HG02588 (cell line): ENCODE measurements around the gene SLC66A2.
"Not testable (repeated sequence)": the region's sequence is repeated elsewhere in the genome, so short reads cannot be mapped to it uniquely, and the experiment has no call there.

Experiments used
- ATAC-seq: cut with Tn5 transposase; IDR thresholded peaks from one replicate; pipeline ENCODE4 v1.9.1; 2021; ENCODE audit warnings: mild to moderate bottlenecking, moderate library complexity; ENCODE audit not compliant: unreplicated experiment

SLC66A2 gene

GRCh38 chr18:79869591-79870300 is 81.7 kb downstream of the SLC66A2 start:
- no peak for ATAC-seq

- ATAC-seq = no peak
Measured at GRCh38 chr18:79868811-79869541, 82.5 kb downstream of the SLC66A2 start.

- no peak for ATAC-seq
Measured at GRCh38 chr18:79868168-79868784, 83.2 kb downstream of the SLC66A2 start.

GRCh38 chr18:79867666-79868065 is 83.8 kb downstream of the SLC66A2 start:
- ATAC-seq = no peak

- no peak for ATAC-seq
Measured at GRCh38 chr18:79866889-79867574, 84.4 kb downstream of the SLC66A2 start.

- ATAC-seq = not testable (repeated sequence)
Measured at GRCh38 chr18:79865951-79866350, 85.5 kb downstream of the SLC66A2 start.

- not testable (repeated sequence) for ATAC-seq
Measured at GRCh38 chr18:79864955-79865354, 86.5 kb downstream of the SLC66A2 start.

GRCh38 chr18:79864006-79864725 is 87.3 kb downstream of the SLC66A2 start:
- ATAC-seq = no peak

GRCh38 chr18:79863161-79864005 is 88.1 kb downstream of the SLC66A2 start:
- no peak for ATAC-seq

- no peak for ATAC-seq
Measured at GRCh38 chr18:79862562-79862961, 88.9 kb downstream of the SLC66A2 start.

- no peak for ATAC-seq
Measured at GRCh38 chr18:79861687-79862086, 89.8 kb downstream of the SLC66A2 start.

- no peak for ATAC-seq
Measured at GRCh38 chr18:79859314-79859713, 92.1 kb downstream of the SLC66A2 start.

- ATAC-seq = no peak
Measured at GRCh38 chr18:79857082-79857671, 94.3 kb downstream of the SLC66A2 start.

- ATAC-seq = no peak
Measured at GRCh38 chr18:79856119-79857007, 95.1 kb downstream of the SLC66A2 start.

GRCh38 chr18:79855147-79855933 is 96.1 kb downstream of the SLC66A2 start:
- peak; percentile 53 for ATAC-seq

GRCh38 chr18:79853993-79854364 is 97.5 kb downstream of the SLC66A2 start:
- ATAC-seq = no peak

GRCh38 chr18:79853303-79853992 is 98.0 kb downstream of the SLC66A2 start:
- no peak for ATAC-seq
